Thoracic aorta (tissue), 2 donors: ENCODE data around the gene CCS. TPM values are rescaled to one million over a fixed set of nuclear protein-coding genes. Genes with fewer than 3 reads are reported as not detected.

Source experiments
- ATAC-seq: fragments of 150-250 bp; one replicate; pipeline ENCODE4 v1.8.0; 2017; ENCODE audit warnings: low read depth; ENCODE audit not compliant: insufficient number of reproducible peaks, low FRiP score
- DNase-seq: peaks from one replicate; pipeline ENCODE4 v3.0.0-alpha.2; 2020; ENCODE audit warnings: low spot score
- H3K27ac ChIP-seq, 2 donors: fragments of 200-600 bp; sonication (generic); 1 replicate in 1 of 2; 2 replicates in 1 of 2; pipeline ENCODE4 v1.5.1; 2016; ENCODE audit warnings: mild to moderate bottlenecking in 2 of 2, moderate library complexity in 2 of 2
- H3K27me3 ChIP-seq: fragments of 200-600 bp; sonication (generic); replicated peaks from 2 replicates; pipeline ENCODE4 v1.6.0; 2016; ENCODE audit warnings: mild to moderate bottlenecking; ENCODE audit not compliant: insufficient read depth
- H3K36me3 ChIP-seq: fragments of 200-600 bp; sonication (generic); one replicate; pipeline ENCODE4 v1.5.1; 2016
- H3K4me1 ChIP-seq, 2 donors: fragments of 200-600 bp; sonication (generic); 1 replicate in 1 of 2; 2 replicates in 1 of 2; pipeline versions ENCODE4 v1.5.1 to v1.6.0; 2016; ENCODE audit warnings: low read depth in 2 of 2, mild to moderate bottlenecking in 1 of 2; ENCODE audit not compliant: control insufficient read depth in 1 of 2
- H3K4me3 ChIP-seq: fragments of 200-600 bp; sonication (generic); 2 replicates; pipeline ENCODE4 v1.5.1; 2016; ENCODE audit warnings: mild to moderate bottlenecking
- H3K9me3 ChIP-seq: fragments of 200-600 bp; sonication (generic); 2 replicates; pipeline ENCODE4 v1.5.1; 2016
- CTCF ChIP-seq: fragments of 200-600 bp; sonication (generic); IDR thresholded peaks from one replicate; pipeline ENCODE4 v1.5.1; 2019; ENCODE audit warnings: antibody characterized with exemption
- total RNA-seq, 2 donors: library from RNA; depleted of rRNA; stranded (reverse); fragments of >200 nt; gene quantifications; one replicate each; pipeline versions ENCODE4 v1.1.0 to v1.2.3, GENCODE V29; 2016

CCS gene
- total RNA-seq, 2 donors from 2014 or later, result 19.9 to 20.8 TPM

DNA sequence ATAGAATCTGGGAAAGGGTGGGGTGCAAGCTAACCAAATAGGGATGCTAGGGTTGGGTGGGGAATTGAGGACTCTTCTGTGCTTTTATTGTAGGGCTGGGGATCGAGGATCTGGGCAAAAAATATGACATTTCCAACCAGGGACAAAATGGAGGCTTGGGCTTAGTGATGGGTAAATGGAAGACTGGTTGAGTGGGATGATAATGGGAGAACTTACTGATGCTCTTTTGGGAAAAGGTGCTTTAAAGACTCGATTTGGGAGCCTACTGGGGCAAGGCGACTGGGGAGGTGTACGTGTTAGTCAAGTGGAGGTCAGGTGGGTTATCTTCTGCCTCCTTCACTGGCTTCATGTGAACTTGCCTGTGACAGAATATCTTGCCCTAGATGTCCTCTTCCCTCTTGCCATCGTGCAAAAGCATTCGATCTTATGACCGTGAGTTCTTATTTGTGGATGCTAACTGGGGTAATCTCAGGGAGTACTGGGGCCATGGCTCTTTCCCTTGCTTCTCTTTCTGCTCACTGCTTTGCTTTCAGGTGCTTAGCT lies 35.1 kb downstream of the CCS start:
- Histone ChIP-seq H3K4me3 (no peak overlapping the region), H3K27ac (no peak overlapping the region), H3K36me3 (peaks cover 56% of the 10 kb centered on the region), H3K9me3 (no peaks in the 10 kb centered on the region), H3K27me3 (no peaks in the 10 kb centered on the region), H3K4me1 (peaks cover 5 to 34% of the 10 kb centered on the region in 2 donors)
- no peak for TF ChIP-seq CTCF
- ATAC-seq, result no peak
- no peak for DNase-seq

GRCh38 chr11:66629356-66629755 lies 36.4 kb downstream of the CCS start:
- TF ChIP-seq CTCF, result no peak
- Histone ChIP-seq H3K9me3 (no peaks in the 10 kb centered on the region), H3K27ac (no peak overlapping the region), H3K27me3 (no peaks in the 10 kb centered on the region), H3K4me1 (peaks cover 3 to 22% of the 10 kb centered on the region in 2 donors), H3K4me3 (no peak overlapping the region), H3K36me3 (peaks cover 52% of the 10 kb centered on the region)
- DNase-seq (no peak), ATAC-seq (no peak)

DNA sequence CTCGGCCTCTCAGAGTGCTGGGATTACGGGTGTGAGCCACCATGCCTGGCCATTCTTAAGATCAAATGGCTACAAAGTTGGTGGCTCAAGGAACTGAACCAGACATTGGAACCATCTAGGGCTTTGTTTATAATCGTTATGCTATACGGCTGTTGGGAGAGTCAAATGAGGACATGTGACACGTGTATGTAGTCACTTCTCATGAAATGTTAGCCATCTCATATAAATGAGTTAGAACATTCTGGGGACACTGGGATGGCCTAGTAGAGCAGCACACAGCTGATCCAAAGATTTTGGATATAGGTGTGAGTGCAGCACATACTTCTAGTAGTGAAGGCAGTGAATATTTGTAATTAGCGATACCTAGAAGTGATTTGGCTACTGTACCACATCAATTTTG lies 38.9 kb downstream of the CCS start:
- no peak overlapping the region for H3K4me3 ChIP-seq
- no peaks in the 10 kb centered on the region for H3K9me3 ChIP-seq
- H3K36me3 ChIP-seq, result peaks cover 26% of the 10 kb centered on the region
- ATAC-seq (no peak), DNase-seq (no peak)
- no peak for TF ChIP-seq CTCF
- H3K27ac ChIP-seq, result no peak overlapping the region
- H3K27me3 ChIP-seq, result no peaks in the 10 kb centered on the region
- peaks cover 3 to 5% of the 10 kb centered on the region in 2 donors for H3K4me1 ChIP-seq

- no peaks in the 10 kb centered on the region for H3K9me3 ChIP-seq
- no peak for ATAC-seq
- no peak overlapping the region for H3K4me3 ChIP-seq
- no peak overlapping the region for H3K27ac ChIP-seq
- peaks cover 16% of the 10 kb centered on the region for H3K36me3 ChIP-seq
- H3K4me1 ChIP-seq, result peaks cover 5 to 15% of the 10 kb centered on the region in 2 donors
- TF ChIP-seq CTCF, result no peak
- no peak for DNase-seq
- H3K27me3 ChIP-seq, result no peaks in the 10 kb centered on the region
Measured at GRCh38 chr11:66632952-66633351, 40.0 kb downstream of the CCS start.

DNA sequence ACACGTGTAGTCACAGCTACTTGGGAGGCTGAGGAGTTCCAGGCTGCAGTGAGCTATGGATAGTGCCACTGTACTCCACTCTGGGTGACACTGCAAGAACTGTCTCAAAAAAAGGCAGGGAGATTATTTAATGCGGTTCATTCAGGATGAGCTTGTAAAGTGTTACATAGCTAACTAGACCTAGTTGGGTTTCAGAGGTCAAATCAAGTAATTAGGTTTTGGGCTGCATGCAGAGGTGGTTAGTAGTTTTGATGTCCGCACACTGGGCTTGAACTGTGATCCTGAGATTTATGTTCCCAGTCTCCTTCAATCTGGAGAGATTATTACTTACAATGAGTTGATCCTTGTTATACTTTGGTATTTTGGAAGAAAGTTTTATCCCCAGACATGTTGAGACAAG lies 43.4 kb downstream of the CCS start:
- no peak for ATAC-seq
- H3K36me3 ChIP-seq, result peaks cover 3% of the 10 kb centered on the region
- H3K4me1 ChIP-seq, result peaks cover 22 to 37% of the 10 kb centered on the region in 2 donors
- H3K9me3 ChIP-seq, result no peaks in the 10 kb centered on the region
- TF ChIP-seq CTCF, result no peak
- no peak overlapping the region for H3K4me3 ChIP-seq
- no peaks in the 10 kb centered on the region for H3K27me3 ChIP-seq
- H3K27ac ChIP-seq, result no peak overlapping the region
- DNase-seq, result no peak
